Activated CD4-positive, alpha-beta T cell treated with anti-CD3 and anti-CD28 coated beads, Interleukin-2, amount 50 U/mL, for 1 hour (primary cell): ENCODE measurements around the gene CEP112.

Source experiments
- DNase-seq: peaks from one replicate; pipeline ENCODE4 v3.0.0-alpha.2; 2020

Gene CEP112

GRCh38 chr17:65918500-65918899, 273.4 kb downstream of the CEP112 start:
- no peak for DNase-seq

GRCh38 chr17:65917560-65917959, 274.4 kb downstream of the CEP112 start:
- DNase-seq: no peak

GRCh38 chr17:65916425-65916824, 275.5 kb downstream of the CEP112 start:
- no peak for DNase-seq

GRCh38 chr17:65914784-65915342, 277.1 kb downstream of the CEP112 start:
- no peak for DNase-seq

GRCh38 chr17:65913326-65913850, 278.5 kb downstream of the CEP112 start:
- DNase-seq: no peak

GRCh38 chr17:65910836-65911235, 281.1 kb downstream of the CEP112 start:
- DNase-seq: no peak

GRCh38 chr17:65902831-65903522, 289.0 kb downstream of the CEP112 start:
- DNase-seq: no peak

- DNase-seq: no peak
Measured at GRCh38 chr17:65902155-65902554, 289.8 kb downstream of the CEP112 start.

- DNase-seq: no peak
Measured at GRCh38 chr17:65901394-65901793, 290.5 kb downstream of the CEP112 start.

- DNase-seq: no peak
Measured at GRCh38 chr17:65900216-65900615, 291.7 kb downstream of the CEP112 start.

- DNase-seq: no peak
Measured at GRCh38 chr17:65898651-65899050, 293.3 kb downstream of the CEP112 start.

GRCh38 chr17:65896889-65897288, 295.0 kb downstream of the CEP112 start:
- no peak for DNase-seq

GRCh38 chr17:65895969-65896368, 296.0 kb downstream of the CEP112 start:
- no peak for DNase-seq

- no peak for DNase-seq
Measured at GRCh38 chr17:65893692-65894279, 298.1 kb downstream of the CEP112 start.

GRCh38 chr17:65892912-65893377, 299.0 kb downstream of the CEP112 start:
- DNase-seq: no peak

- no peak for DNase-seq
Measured at GRCh38 chr17:65891231-65891735, 300.6 kb downstream of the CEP112 start.

- no peak for DNase-seq
Measured at GRCh38 chr17:65888649-65889048, 303.3 kb downstream of the CEP112 start.

GRCh38 chr17:65886315-65887245, 305.4 kb downstream of the CEP112 start:
- DNase-seq: no peak

GRCh38 chr17:65885541-65886312, 306.2 kb downstream of the CEP112 start:
- DNase-seq: no peak

- no peak for DNase-seq
Measured at GRCh38 chr17:65876985-65877384, 314.9 kb downstream of the CEP112 start.

- DNase-seq: no peak
Measured at GRCh38 chr17:65868881-65869280, 323.1 kb downstream of the CEP112 start.

GRCh38 chr17:65867014-65867413, 324.9 kb downstream of the CEP112 start:
- no peak for DNase-seq
